Measurements from ENCODE around the gene EPRS1. TPM values are rescaled to one million over a fixed set of nuclear protein-coding genes. Genes with fewer than 3 reads are reported as not detected.
A peak's percentile ranks its signal among the peaks of the same experiment; 100 is the strongest.

EPRS1 gene
- total and polyA plus RNA-seq, 11 donors, result 35.1 to 91.3 (median 65.2) TPM

DNA sequence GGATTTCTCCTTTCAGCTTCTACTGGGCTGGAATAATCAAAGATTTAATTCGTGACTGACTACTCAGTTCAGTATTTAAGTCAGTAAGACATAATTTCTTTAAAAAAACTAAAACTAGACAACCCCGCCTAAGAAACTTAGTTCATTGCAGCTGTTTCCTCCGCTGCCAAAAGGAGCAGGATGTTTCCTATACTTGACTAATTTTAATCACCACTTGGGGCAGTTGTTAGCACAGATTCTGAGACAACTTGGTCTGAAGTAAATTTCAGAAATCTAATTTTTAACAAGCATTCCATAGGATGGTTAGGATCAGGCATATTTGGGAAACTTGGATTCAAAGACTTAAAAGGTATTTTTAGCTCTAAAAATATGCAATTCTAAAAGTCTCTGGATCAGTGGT is 34.0 kb downstream of the EPRS1 start:
- Histone ChIP-seq H3K4me3 (no peak overlapping the region), H3K27ac (peak overlapping the region in 2 of 12 donors; percentile 3 to 4), H3K4me1 (peaks cover 0 to 16% (median 2%) of the 10 kb centered on the region in 12 donors), H3K36me3 (peaks cover 0 to 97% (median 68%) of the 10 kb centered on the region in 9 donors), H3K9me3 (no peaks in the 10 kb centered on the region), H3K27me3 (no peaks in the 10 kb centered on the region)
- ATAC-seq, result no peak
- DNase-seq, result no peak
- TF ChIP-seq, protein P1, sequence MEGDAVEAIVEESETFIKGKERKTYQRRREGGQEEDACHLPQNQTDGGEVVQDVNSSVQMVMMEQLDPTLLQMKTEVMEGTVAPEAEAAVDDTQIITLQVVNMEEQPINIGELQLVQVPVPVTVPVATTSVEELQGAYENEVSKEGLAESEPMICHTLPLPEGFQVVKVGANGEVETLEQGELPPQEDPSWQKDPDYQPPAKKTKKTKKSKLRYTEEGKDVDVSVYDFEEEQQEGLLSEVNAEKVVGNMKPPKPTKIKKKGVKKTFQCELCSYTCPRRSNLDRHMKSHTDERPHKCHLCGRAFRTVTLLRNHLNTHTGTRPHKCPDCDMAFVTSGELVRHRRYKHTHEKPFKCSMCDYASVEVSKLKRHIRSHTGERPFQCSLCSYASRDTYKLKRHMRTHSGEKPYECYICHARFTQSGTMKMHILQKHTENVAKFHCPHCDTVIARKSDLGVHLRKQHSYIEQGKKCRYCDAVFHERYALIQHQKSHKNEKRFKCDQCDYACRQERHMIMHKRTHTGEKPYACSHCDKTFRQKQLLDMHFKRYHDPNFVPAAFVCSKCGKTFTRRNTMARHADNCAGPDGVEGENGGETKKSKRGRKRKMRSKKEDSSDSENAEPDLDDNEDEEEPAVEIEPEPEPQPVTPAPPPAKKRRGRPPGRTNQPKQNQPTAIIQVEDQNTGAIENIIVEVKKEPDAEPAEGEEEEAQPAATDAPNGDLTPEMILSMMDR (IDR thresholded peaks at IDR 0.05), result no peak
- TF ChIP-seq POLR2A (IDR thresholded peaks at IDR 0.05), result no peak
- 33 to 39% (median 38%) methylated on average over 3 of the region's 3 CpGs for WGBS, 4 donors
- intact Hi-C loops (cut with DNase I), result no loop called here

- Histone ChIP-seq H3K4me1 (peaks cover 0 to 16% (median 2%) of the 10 kb centered on the region in 12 donors), H3K27ac (peak overlapping the region in 1 of 12 donors; percentile 10), H3K9me3 (no peaks in the 10 kb centered on the region), H3K36me3 (peaks cover 0 to 97% (median 68%) of the 10 kb centered on the region in 9 donors), H3K4me3 (no peak overlapping the region), H3K27me3 (no peaks in the 10 kb centered on the region)
- intact Hi-C loops (cut with DNase I), result no loop called here
- ATAC-seq (no peak), DNase-seq (no peak)
- TF ChIP-seq, protein P1 (IDR thresholded peaks at IDR 0.05), result no peak
- no peak for TF ChIP-seq POLR2A (IDR thresholded peaks at IDR 0.05)
Observed at GRCh38 chr1:220011620-220012019, 34.7 kb downstream of the EPRS1 start.

DNA sequence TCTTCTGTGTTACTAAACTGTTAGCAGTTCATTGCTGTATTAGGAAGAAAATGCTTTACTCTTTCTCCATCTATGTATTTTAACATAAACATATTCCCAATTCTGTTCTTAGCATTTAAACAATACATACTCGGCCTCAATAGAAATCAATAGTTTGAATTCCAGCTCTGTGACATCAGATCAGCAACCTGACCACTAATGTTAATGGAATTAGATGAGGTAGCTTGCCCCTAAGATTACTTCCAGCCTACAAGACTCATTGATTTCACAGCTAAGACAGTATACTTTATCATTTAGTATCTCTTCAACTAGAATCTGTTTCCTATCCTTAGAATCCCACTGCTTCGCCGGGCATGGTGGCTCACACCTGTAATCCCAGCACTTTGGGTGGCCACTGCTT is 38.9 kb downstream of the EPRS1 start:
- no peak overlapping the region for H3K4me3 ChIP-seq
- WGBS, 4 donors, result 76 to 98% (median 95%) methylated on average over 3 of the region's 3 CpGs
- H3K36me3 ChIP-seq, result peaks cover 5 to 100% (median 87%) of the 10 kb centered on the region in 9 donors
- peaks cover 0 to 6% (median 0%) of the 10 kb centered on the region in 12 donors for H3K4me1 ChIP-seq
- no peaks in the 10 kb centered on the region for H3K27me3 ChIP-seq
- ATAC-seq (no peak), DNase-seq (no peak)
- no peak overlapping the region for H3K27ac ChIP-seq
- no peaks in the 10 kb centered on the region for H3K9me3 ChIP-seq
- intact Hi-C loops (cut with DNase I), result no loop called here
- no peak for TF ChIP-seq POLR2A (IDR thresholded peaks at IDR 0.05)
- TF ChIP-seq, protein P1 (IDR thresholded peaks at IDR 0.05), result no peak

GRCh38 chr1:220005489-220005888 is 40.8 kb downstream of the EPRS1 start:
- 91 to 93% (median 91%) methylated on average over 5 of the region's 5 CpGs for WGBS, 4 donors
- Histone ChIP-seq H3K9me3 (no peaks in the 10 kb centered on the region), H3K4me1 (no peaks in the 10 kb centered on the region), H3K27ac (no peak overlapping the region), H3K36me3 (peaks cover 5 to 100% (median 99%) of the 10 kb centered on the region in 9 donors), H3K27me3 (no peaks in the 10 kb centered on the region), H3K4me3 (no peak overlapping the region)
- DNase-seq (no peak), ATAC-seq (no peak)
- intact Hi-C loops (cut with DNase I), result no loop called here
- TF ChIP-seq, protein P1 (IDR thresholded peaks at IDR 0.05), result no peak
- TF ChIP-seq POLR2A (IDR thresholded peaks at IDR 0.05), result no peak
